Fibroblast of skin of back (primary cell): ENCODE data around the gene CGRRF1.

Experiments
- DNase-seq: peaks from one replicate; pipeline ENCODE4 v3.0.0-alpha.2; 2013

CGRRF1 gene

GRCh38 chr14:54549862-54550261 is 40.2 kb downstream of the CGRRF1 start:
- DNase-seq, result peak; percentile 34

GRCh38 chr14:54550514-54550913 is 40.8 kb downstream of the CGRRF1 start:
- no peak for DNase-seq

GRCh38 chr14:54554401-54554800 is 44.7 kb downstream of the CGRRF1 start:
- DNase-seq, result no peak

- no peak for DNase-seq
Observed at GRCh38 chr14:54555651-54556050, 45.9 kb downstream of the CGRRF1 start.

- DNase-seq, result no peak
Observed at GRCh38 chr14:54556535-54556934, 46.8 kb downstream of the CGRRF1 start.

- peak; percentile 87 for DNase-seq
Observed at GRCh38 chr14:54562334-54562733, 52.6 kb downstream of the CGRRF1 start.

GRCh38 chr14:54564071-54564867 is 54.6 kb downstream of the CGRRF1 start:
- DNase-seq, result peak; percentile 39

GRCh38 chr14:54564868-54565784 is 55.4 kb downstream of the CGRRF1 start:
- peak; percentile 72 for DNase-seq

GRCh38 chr14:54565785-54566409 is 56.2 kb downstream of the CGRRF1 start:
- peak; percentile 94 for DNase-seq

- peak; percentile 90 for DNase-seq
Observed at GRCh38 chr14:54566410-54567223, 56.9 kb downstream of the CGRRF1 start, which contains the start of gene SAMD4A. Gene SAMD4A (plus strand): TSS chr14:54567128. CDS start chr14:54567917, 789 bp downstream.

- DNase-seq, result peak; percentile 61
Observed at GRCh38 chr14:54567224-54567638, 57.5 kb downstream of the CGRRF1 start.

GRCh38 chr14:54567639-54568561 is 58.2 kb downstream of the CGRRF1 start:
- peak; percentile 52 for DNase-seq

GRCh38 chr14:54568821-54569595 is 59.3 kb downstream of the CGRRF1 start:
- peak; percentile 62 for DNase-seq

- DNase-seq, result no peak
Observed at GRCh38 chr14:54570047-54570446, 60.3 kb downstream of the CGRRF1 start.

GRCh38 chr14:54570631-54571415 is 61.1 kb downstream of the CGRRF1 start:
- DNase-seq, result peak; percentile 89

GRCh38 chr14:54572316-54572715 is 62.6 kb downstream of the CGRRF1 start:
- DNase-seq, result no peak

- no peak for DNase-seq
Observed at GRCh38 chr14:54574528-54574927, 64.8 kb downstream of the CGRRF1 start.

- no peak for DNase-seq
Observed at GRCh38 chr14:54577494-54577893, 67.8 kb downstream of the CGRRF1 start.

- DNase-seq, result peak; percentile 85
Observed at GRCh38 chr14:54577977-54578376, 68.3 kb downstream of the CGRRF1 start.
